A673 (cell line): Measurements from ENCODE around the gene KCNB1.

ENCODE experiments used
- EZH2 ChIP-seq: fragments of 200-600 bp; sonication (generic); IDR thresholded peaks from 2 replicates; pipeline ENCODE4 v1.6.1; 2017; ENCODE audit warnings: borderline replicate concordance, low read depth, mild to moderate bottlenecking, mixed read lengths, antibody characterized with exemption, low read length; ENCODE audit not compliant: poor library complexity, severe bottlenecking
- TF ChIP-seq, protein P1 (sequence below): fragments of 300-800, 200-600 bp; sonication (generic); conservative IDR thresholded peaks from 2 replicates; pipeline ENCODE4 v1.5.1; 2017; ENCODE audit warnings: low read depth, mild to moderate bottlenecking, antibody characterized with exemption, low read length, moderate library complexity, mixed read lengths

DNA sequence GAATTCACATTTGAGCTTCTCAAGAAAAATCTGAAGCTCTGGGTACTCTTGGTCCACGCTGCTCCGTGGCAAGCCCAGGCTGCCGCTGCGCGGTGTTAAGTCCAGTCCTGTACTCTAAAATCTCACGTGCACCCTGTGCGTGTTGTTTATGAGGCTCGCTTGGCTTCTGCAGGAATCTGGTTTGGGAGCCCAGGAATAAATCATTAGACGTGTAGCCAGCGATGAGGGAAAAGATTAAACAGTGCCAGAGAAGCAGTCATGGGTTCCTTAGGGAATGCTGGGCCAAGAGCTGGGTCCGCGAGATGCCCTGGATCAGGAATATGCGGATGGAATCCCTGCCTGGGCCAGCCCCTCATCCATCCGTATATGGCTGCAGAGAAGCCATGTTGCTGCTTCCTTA lies 87.3 kb downstream of the KCNB1 start:
- TF ChIP-seq, protein P1, sequence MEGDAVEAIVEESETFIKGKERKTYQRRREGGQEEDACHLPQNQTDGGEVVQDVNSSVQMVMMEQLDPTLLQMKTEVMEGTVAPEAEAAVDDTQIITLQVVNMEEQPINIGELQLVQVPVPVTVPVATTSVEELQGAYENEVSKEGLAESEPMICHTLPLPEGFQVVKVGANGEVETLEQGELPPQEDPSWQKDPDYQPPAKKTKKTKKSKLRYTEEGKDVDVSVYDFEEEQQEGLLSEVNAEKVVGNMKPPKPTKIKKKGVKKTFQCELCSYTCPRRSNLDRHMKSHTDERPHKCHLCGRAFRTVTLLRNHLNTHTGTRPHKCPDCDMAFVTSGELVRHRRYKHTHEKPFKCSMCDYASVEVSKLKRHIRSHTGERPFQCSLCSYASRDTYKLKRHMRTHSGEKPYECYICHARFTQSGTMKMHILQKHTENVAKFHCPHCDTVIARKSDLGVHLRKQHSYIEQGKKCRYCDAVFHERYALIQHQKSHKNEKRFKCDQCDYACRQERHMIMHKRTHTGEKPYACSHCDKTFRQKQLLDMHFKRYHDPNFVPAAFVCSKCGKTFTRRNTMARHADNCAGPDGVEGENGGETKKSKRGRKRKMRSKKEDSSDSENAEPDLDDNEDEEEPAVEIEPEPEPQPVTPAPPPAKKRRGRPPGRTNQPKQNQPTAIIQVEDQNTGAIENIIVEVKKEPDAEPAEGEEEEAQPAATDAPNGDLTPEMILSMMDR: no peak
- TF ChIP-seq EZH2: no peak
